OCI-LY1 (cell line): ENCODE measurements around the gene TRIM54.

ENCODE experiments used
- H2AFZ ChIP-seq: fragments of 200-600 bp; sonication (generic), shearing (Covaris generic); 2 replicates; pipeline ENCODE4 v1.6.0; 2014; ENCODE audit warnings: antibody characterized with exemption, mild to moderate bottlenecking, low read length
- H3F3A ChIP-seq: fragments of 200-600 bp; sonication (generic), shearing (Covaris generic); 2 replicates; pipeline ENCODE4 v1.6.0; 2014; ENCODE audit warnings: mild to moderate bottlenecking, antibody characterized with exemption, low read length, moderate library complexity; ENCODE audit not compliant: insufficient read depth
- H3K27ac ChIP-seq: fragments of 200-600 bp; sonication (generic); 2 replicates; pipeline ENCODE4 v1.5.1; 2014; ENCODE audit warnings: low read length, mixed run types, mild to moderate bottlenecking, low read depth; ENCODE audit not compliant: poor library complexity, severe bottlenecking
- H3K27me3 ChIP-seq: fragments of 200-600 bp; sonication (generic); 2 replicates; pipeline ENCODE4 v1.6.0; 2014; ENCODE audit warnings: antibody characterized with exemption, mild to moderate bottlenecking, low read length, moderate library complexity; ENCODE audit not compliant: insufficient read depth
- H3K36me3 ChIP-seq: fragments of 200-600 bp; sonication (generic); 2 replicates; pipeline ENCODE4 v1.6.1; 2014; ENCODE audit warnings: mild to moderate bottlenecking, antibody characterized with exemption, low read length, moderate library complexity, mixed read lengths; ENCODE audit not compliant: insufficient read depth
- H3K4me1 ChIP-seq: fragments of 200-600 bp; sonication (generic); 2 replicates; pipeline ENCODE4 v1.5.1; 2014; ENCODE audit warnings: mild to moderate bottlenecking, low read length, moderate library complexity; ENCODE audit not compliant: insufficient read depth, severe bottlenecking
- H3K4me2 ChIP-seq: fragments of 200-600 bp; sonication (generic), shearing (Covaris generic); 2 replicates; pipeline ENCODE4 v1.6.1; 2014; ENCODE audit warnings: low read length
- H3K4me3 ChIP-seq: fragments of 200-600 bp; sonication (generic); 2 replicates; pipeline ENCODE4 v1.5.1; 2014; ENCODE audit warnings: low read length, low read depth, mild to moderate bottlenecking, mixed read lengths; ENCODE audit not compliant: poor library complexity, severe bottlenecking
- H3K79me2 ChIP-seq: fragments of 200-600 bp; shearing (Covaris generic); 2 replicates; pipeline ENCODE4 v1.6.1; 2016; ENCODE audit warnings: mixed run types, low read length, mixed read lengths; ENCODE audit not compliant: insufficient read depth
- H3K9ac ChIP-seq: fragments of 200-600 bp; sonication (generic), shearing (Covaris generic); 2 replicates; pipeline ENCODE4 v1.6.1; 2014; ENCODE audit warnings: mild to moderate bottlenecking, low read length, mixed read lengths
- H3K9me2 ChIP-seq: fragments of 200-600 bp; sonication (generic), shearing (Covaris generic); 2 replicates; pipeline ENCODE4 v1.6.1; 2014; ENCODE audit warnings: low read depth, mild to moderate bottlenecking, low read length, mixed read lengths
- H3K9me3 ChIP-seq: fragments of 200-600 bp; shearing (Covaris generic); 2 replicates; pipeline ENCODE4 v1.6.1; 2014; ENCODE audit warnings: low read length, mixed read lengths
- H4K20me1 ChIP-seq: fragments of 200-600 bp; sonication (generic), shearing (Covaris generic); 2 replicates; pipeline ENCODE4 v1.6.0; 2016; ENCODE audit warnings: mild to moderate bottlenecking, low read length; ENCODE audit not compliant: insufficient read depth
- CTCF ChIP-seq: fragments of 200-600 bp; sonication (generic), shearing (Covaris generic); IDR thresholded peaks from 2 replicates; pipeline ENCODE4 v1.5.1; 2017; ENCODE audit warnings: mild to moderate bottlenecking, antibody characterized with exemption, low read length, moderate library complexity, mixed read lengths
- EZH2 ChIP-seq: fragments of 200-600 bp; sonication (generic), shearing (Covaris generic); IDR thresholded peaks from 2 replicates; pipeline ENCODE4 v1.8.0; 2017; ENCODE audit warnings: borderline replicate concordance, mixed run types, mild to moderate bottlenecking, antibody characterized with exemption, low read length, moderate library complexity, mixed read lengths

The TRIM54 gene

GRCh38 chr2:27247893-27248292 lies 34.3 kb upstream of the TRIM54 start:
- no peaks in the 10 kb centered on the region for H3K9me3 ChIP-seq
- H3K4me3 ChIP-seq = no peak overlapping the region
- H3K27me3 ChIP-seq = no peaks in the 10 kb centered on the region
- peaks cover 25% of the 10 kb centered on the region for H3K36me3 ChIP-seq
- TF ChIP-seq EZH2 = no peak
- TF ChIP-seq CTCF = no peak
- H3K9me2 ChIP-seq = no peaks in the 10 kb centered on the region
- no peak overlapping the region for H3K4me2 ChIP-seq
- H3K9ac ChIP-seq = no peak overlapping the region
- no peak overlapping the region for H2AFZ ChIP-seq
- no peaks in the 10 kb centered on the region for H3K79me2 ChIP-seq
- peaks cover 10% of the 10 kb centered on the region for H3K4me1 ChIP-seq
- no peaks in the 10 kb centered on the region for H4K20me1 ChIP-seq
- H3K27ac ChIP-seq = no peak overlapping the region
- H3F3A ChIP-seq = no peaks in the 10 kb centered on the region; the same call in 1 of the 2 replicates

DNA sequence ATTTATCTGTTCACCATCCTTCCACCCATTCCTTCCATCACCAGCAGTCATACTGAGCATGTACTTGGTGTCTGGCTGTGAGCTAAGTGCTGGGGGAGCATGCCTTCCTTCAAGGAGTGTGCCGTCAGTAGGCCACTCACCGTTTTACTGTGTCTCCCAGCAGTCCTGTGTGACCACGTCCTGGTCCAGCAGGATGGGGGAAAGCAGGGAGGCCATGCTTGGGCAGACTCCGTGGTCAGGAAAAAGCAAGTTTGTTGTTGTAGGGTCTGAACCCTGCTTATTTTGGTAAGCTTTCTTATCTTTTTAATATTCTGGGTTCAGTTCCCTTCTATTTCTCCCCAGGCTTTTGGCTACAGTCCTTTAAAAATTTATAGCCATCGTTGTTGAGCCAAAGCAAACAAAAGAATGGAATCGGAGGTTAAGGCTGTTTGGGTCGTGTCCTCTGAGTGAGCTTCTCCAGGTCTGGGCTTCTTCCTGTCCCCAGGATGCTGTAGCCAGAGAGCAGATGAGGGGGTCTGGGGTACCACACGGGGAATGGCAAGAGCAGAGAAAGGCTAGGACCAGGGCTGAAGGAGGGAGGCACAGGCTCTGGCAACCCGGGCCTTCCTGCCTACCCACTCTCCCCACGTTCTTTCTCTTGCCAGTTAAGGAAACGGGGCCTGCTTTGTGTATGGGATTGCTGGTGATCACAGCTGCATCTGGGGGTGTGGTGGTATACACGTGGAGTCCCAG lies 32.9 kb upstream of the TRIM54 start:
- no peaks in the 10 kb centered on the region for H3K9me3 ChIP-seq
- no peak overlapping the region for H3K4me3 ChIP-seq
- H4K20me1 ChIP-seq = no peaks in the 10 kb centered on the region
- no peaks in the 10 kb centered on the region for H3K79me2 ChIP-seq
- TF ChIP-seq CTCF (no peak), EZH2 (no peak)
- no peaks in the 10 kb centered on the region for H3K9me2 ChIP-seq
- H3K36me3 ChIP-seq = peaks cover 10% of the 10 kb centered on the region
- H3K4me2 ChIP-seq = no peak overlapping the region
- no peak overlapping the region for H3K27ac ChIP-seq
- no peaks in the 10 kb centered on the region; the same call in 1 of the 2 replicates for H3F3A ChIP-seq
- peaks cover 10% of the 10 kb centered on the region for H3K4me1 ChIP-seq
- H3K9ac ChIP-seq = no peak overlapping the region
- no peaks in the 10 kb centered on the region for H3K27me3 ChIP-seq
- H2AFZ ChIP-seq = no peak overlapping the region

DNA sequence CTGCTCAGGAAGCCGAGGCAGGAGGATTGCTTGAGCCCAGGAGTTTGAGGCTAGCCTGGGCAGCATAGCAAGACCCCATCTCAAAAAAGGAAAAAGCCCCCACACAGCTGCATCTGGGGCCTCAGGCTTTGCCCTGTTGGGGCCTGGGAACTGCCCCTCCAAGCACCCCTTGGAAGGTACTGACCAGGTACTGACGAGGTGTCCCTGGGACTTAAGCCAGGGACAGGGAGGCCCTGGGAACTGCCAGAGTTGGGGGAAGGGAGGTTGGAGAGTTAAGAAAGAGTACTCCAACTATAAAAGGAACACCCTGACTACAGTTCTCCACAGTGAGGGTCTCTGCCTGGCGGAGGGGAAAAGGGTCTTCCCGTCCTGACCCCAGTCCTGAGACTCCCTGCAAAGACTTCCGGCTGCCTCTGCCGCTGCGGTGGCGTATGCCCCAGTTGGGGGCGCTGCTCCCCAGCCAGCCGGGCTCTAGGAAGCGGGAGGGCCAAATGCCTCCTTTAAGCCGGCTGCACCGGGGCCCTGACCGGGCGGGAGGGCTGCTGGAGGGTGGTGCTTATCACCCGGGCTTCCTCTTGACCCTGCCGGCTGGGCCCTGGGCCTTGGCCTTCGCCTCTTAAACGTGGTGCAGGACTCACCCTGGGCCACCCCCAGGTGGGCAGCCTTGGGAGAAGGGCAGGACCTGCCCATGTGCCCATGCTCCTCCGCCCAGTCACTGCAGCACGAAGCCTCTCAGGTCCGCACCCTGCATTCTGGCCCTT lies 32.2 kb upstream of the TRIM54 start:
- Histone ChIP-seq H3K9ac (no peak overlapping the region; the same call in 1 of the 2 replicates), H3K79me2 (no peaks in the 10 kb centered on the region), H3K4me1 (peaks cover 10% of the 10 kb centered on the region), H3K9me2 (no peaks in the 10 kb centered on the region), H3K9me3 (no peaks in the 10 kb centered on the region), H3K27me3 (no peaks in the 10 kb centered on the region), H2AFZ (no peak overlapping the region), H3K4me3 (no peak overlapping the region), H4K20me1 (no peaks in the 10 kb centered on the region), H3F3A (no peaks in the 10 kb centered on the region; the same call in 1 of the 2 replicates), H3K36me3 (peaks cover 3% of the 10 kb centered on the region), H3K4me2 (peak overlapping the region; percentile 37; the same call in 1 of the 2 replicates), H3K27ac (no peak overlapping the region)
- TF ChIP-seq CTCF (peak; percentile 90), EZH2 (no peak)
